Left lung (tissue), 10 donors: ENCODE measurements around the gene PTPRZ1. TPM values are rescaled to one million over a fixed set of nuclear protein-coding genes. Genes with fewer than 3 reads are reported as not detected.
A peak's percentile ranks its signal among the peaks of the same experiment; 100 is the strongest.

Experiments used
- ATAC-seq: fragments of 200-7000 bp; cut with Tn5 transposase; one replicate; pipeline ENCODE4 v1.9.1; 2020; ENCODE audit warnings: moderate library complexity
- DNase-seq, 4 donors: peaks; one replicate each; pipeline ENCODE4 v3.0.0-alpha.2; 2013 to 2020
- H3K27ac ChIP-seq, 2 donors: fragments of 200-600 bp; sonication (generic) in 1 of 2; one replicate each; pipeline versions ENCODE4 v1.5.0 to v1.8.0; 2020 to 2021
- H3K27me3 ChIP-seq, 2 donors: fragments of 200-600 bp; sonication (generic) in 1 of 2; one replicate each; pipeline versions ENCODE4 v1.5.0 to v1.8.0; 2020 to 2021
- H3K36me3 ChIP-seq, 2 donors: fragments of 200-600 bp; sonication (generic) in 1 of 2; one replicate each; pipeline versions ENCODE4 v1.5.0 to v1.8.0; 2020 to 2021
- H3K4me1 ChIP-seq, 2 donors: fragments of 200-600 bp; one replicate each; pipeline ENCODE4 v1.8.0; 2021
- H3K4me3 ChIP-seq, 2 donors: fragments of 200-600 bp; sonication (generic) in 1 of 2; one replicate each; pipeline versions ENCODE4 v1.5.0 to v1.8.0; 2020 to 2021; ENCODE audit warnings: mild to moderate bottlenecking in 1 of 2
- H3K9me3 ChIP-seq, 2 donors: fragments of 200-600 bp; sonication (generic) in 1 of 2; one replicate each; pipeline versions ENCODE4 v1.5.0 to v1.8.0; 2020 to 2021
- CTCF ChIP-seq, 2 donors: fragments of 200-600 bp; sonication (generic) in 1 of 2; IDR thresholded peaks; one replicate each; pipeline versions ENCODE4 v1.5.0 to v1.8.0; 2021; ENCODE audit warnings: antibody characterized with exemption in 2 of 2
- intact Hi-C, 2 donors: fragments of 100-400 bp; cut with DNase I; formaldehyde crosslinking; loops; one replicate each; pipeline versions ENCODE4 v1.11.2 to v1.14.2; 2022
- polyA plus RNA-seq, 6 donors: library from polyadenylated mRNA; unstranded; fragments of 120-200 nt; gene quantifications; one replicate each; pipeline ENCODE4 v1.2.1, GENCODE V29; 2013; ENCODE audit not compliant: insufficient read length in 6 of 6
- total RNA-seq, 2 donors: library from RNA; stranded (reverse); fragmentation: NEBNext Ultra II Directional; extraction: Animal tissue kit (Norgen Biotek cat#: 25700); gene quantifications; one replicate each; pipeline ENCODE4 v1.2.1, GENCODE V29; 2021
- donor health status: DM: no; HTN: yes; CAD: no.
- donor health status: DM: no; HTN: no; CAD: no.

PTPRZ1 gene
- total and polyA plus RNA-seq, 8 donors = 0.55 to 96.9 (median 68.8) TPM

GRCh38 chr7:121908042-121908441, 35.1 kb downstream of the PTPRZ1 start:
- no peaks in the 10 kb centered on the region for H3K27me3 ChIP-seq
- TF ChIP-seq CTCF (IDR thresholded peaks at IDR 0.05) = no peak
- H3K4me1 ChIP-seq = no peaks in the 10 kb centered on the region
- no peak for DNase-seq
- intact Hi-C loops = no loop called here
- H3K4me3 ChIP-seq = no peak overlapping the region
- no peaks in the 10 kb centered on the region for H3K36me3 ChIP-seq
- H3K27ac ChIP-seq = no peak overlapping the region
- no peak for ATAC-seq
- H3K9me3 ChIP-seq = no peaks in the 10 kb centered on the region

GRCh38 chr7:121909716-121910345, 36.9 kb downstream of the PTPRZ1 start:
- H3K4me1 ChIP-seq = no peaks in the 10 kb centered on the region
- no peaks in the 10 kb centered on the region for H3K36me3 ChIP-seq
- no peak for TF ChIP-seq CTCF (IDR thresholded peaks at IDR 0.05)
- DNase-seq = peak in 1 of 4 donors; percentile 3
- no peak for ATAC-seq
- intact Hi-C loops = no loop called here
- H3K27me3 ChIP-seq = no peaks in the 10 kb centered on the region
- no peak overlapping the region for H3K4me3 ChIP-seq
- H3K27ac ChIP-seq = no peak overlapping the region
- no peaks in the 10 kb centered on the region for H3K9me3 ChIP-seq

GRCh38 chr7:121913947-121914675, 41.1 kb downstream of the PTPRZ1 start:
- Histone ChIP-seq H3K27me3 (no peaks in the 10 kb centered on the region), H3K4me3 (no peak overlapping the region), H3K9me3 (no peaks in the 10 kb centered on the region), H3K36me3 (no peaks in the 10 kb centered on the region), H3K27ac (no peak overlapping the region), H3K4me1 (no peaks in the 10 kb centered on the region)
- intact Hi-C loops = no loop called here
- TF ChIP-seq CTCF (IDR thresholded peaks at IDR 0.05) = no peak
- DNase-seq = no peak
- ATAC-seq = no peak

GRCh38 chr7:121914676-121915279, 41.8 kb downstream of the PTPRZ1 start:
- no peaks in the 10 kb centered on the region for H3K9me3 ChIP-seq
- no peak for TF ChIP-seq CTCF (IDR thresholded peaks at IDR 0.05)
- intact Hi-C loops = no loop called here
- no peaks in the 10 kb centered on the region for H3K27me3 ChIP-seq
- H3K4me3 ChIP-seq = no peak overlapping the region
- no peak for DNase-seq
- no peak overlapping the region for H3K27ac ChIP-seq
- H3K4me1 ChIP-seq = no peaks in the 10 kb centered on the region
- no peak for ATAC-seq
- H3K36me3 ChIP-seq = no peaks in the 10 kb centered on the region

GRCh38 chr7:121916211-121916610, 43.2 kb downstream of the PTPRZ1 start:
- H3K9me3 ChIP-seq = no peaks in the 10 kb centered on the region
- no peak for TF ChIP-seq CTCF (IDR thresholded peaks at IDR 0.05)
- DNase-seq (no peak), ATAC-seq (no peak)
- no peaks in the 10 kb centered on the region for H3K36me3 ChIP-seq
- H3K27ac ChIP-seq = no peak overlapping the region
- H3K4me3 ChIP-seq = no peak overlapping the region
- no peaks in the 10 kb centered on the region for H3K4me1 ChIP-seq
- intact Hi-C loops = no loop called here
- no peaks in the 10 kb centered on the region for H3K27me3 ChIP-seq
